ENCODE data around the gene PCBP2. TPM values are rescaled to one million over a fixed set of nuclear protein-coding genes. Genes with fewer than 3 reads are reported as not detected.

PCBP2 gene
- total RNA-seq, 2 experiments from 2014 or later = 1,085 to 1,132 TPM

DNA sequence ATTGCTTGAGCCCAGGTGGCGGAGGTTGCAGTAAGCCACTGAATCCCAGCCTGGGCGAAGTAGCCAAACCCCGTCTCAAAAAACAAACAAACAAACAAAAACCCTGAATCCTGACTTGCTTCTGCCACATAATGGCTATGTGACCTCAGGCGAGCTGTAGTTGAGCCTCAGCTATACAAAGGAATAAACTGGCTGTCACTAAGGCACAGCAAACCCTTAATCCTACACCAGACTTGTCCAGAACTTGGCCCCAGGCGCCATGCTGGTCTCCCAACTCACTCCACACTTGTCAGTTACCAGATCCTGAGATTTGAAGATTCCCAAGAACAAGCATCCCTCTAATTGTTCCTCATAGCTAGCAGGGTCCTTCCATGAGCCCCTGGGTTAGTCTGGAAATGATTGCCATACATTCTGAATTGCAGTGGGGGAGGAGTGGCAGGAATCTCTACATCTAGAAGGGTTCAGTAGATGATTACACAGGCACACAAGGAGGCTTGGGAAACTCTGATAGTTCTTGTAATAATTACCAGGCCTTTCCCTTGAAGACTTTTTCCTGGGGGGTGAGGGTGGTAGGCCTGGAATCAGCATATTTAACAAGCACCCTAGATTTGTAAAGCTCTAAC, 37.5 kb downstream of the PCBP2 start:
- H3K4me3 Mint-ChIP-seq = no peak overlapping the region
- intact Hi-C loops (cut with micrococcal nuclease) = no loop called here
- H3K9me3 Mint-ChIP-seq = no peaks in the 10 kb centered on the region
- H3K36me3 Mint-ChIP-seq (ENCODE audit: low read depth) = peaks cover 6% of the 10 kb centered on the region
- H3K27ac Mint-ChIP-seq = no peak overlapping the region
- H3K4me1 Mint-ChIP-seq (ENCODE audit: low read depth) = peaks cover 19% of the 10 kb centered on the region
- DNase-seq = no peak
- CTCF ChIA-PET = interaction anchor here (1.1 kb wide), 1 partner anchor 19 kb away, joined by 4 read pairs; no protein-coding TSS in a partner anchor
- no peaks in the 10 kb centered on the region for H3K27me3 Mint-ChIP-seq (ENCODE audit: low read depth)

GRCh38 chr12:53492188-53492587, 40.3 kb downstream of the PCBP2 start:
- DNase-seq = no peak
- H3K36me3 Mint-ChIP-seq (ENCODE audit: low read depth) = peaks cover 3% of the 10 kb centered on the region
- no peaks in the 10 kb centered on the region for H3K9me3 Mint-ChIP-seq
- H3K4me3 Mint-ChIP-seq = peak overlapping the region; percentile 88
- peak overlapping the region; percentile 36 for H3K27ac Mint-ChIP-seq
- intact Hi-C loops (cut with micrococcal nuclease) = no loop called here
- H3K27me3 Mint-ChIP-seq (ENCODE audit: low read depth) = no peaks in the 10 kb centered on the region
- CTCF ChIA-PET = interaction anchor here (0.7 to 3.6 kb wide), 5 partner anchors 10 to 1218 kb away, joined by 3 to 16 read pairs (median 4); partner anchors contain the start of gene PRR13
- H3K4me1 Mint-ChIP-seq (ENCODE audit: low read depth) = peaks cover 24% of the 10 kb centered on the region

GRCh38 chr12:53492830-53493609, 41.1 kb downstream of the PCBP2 start:
- peak; percentile 90 for DNase-seq
- Mint-ChIP-seq H3K27ac (peak overlapping the region; percentile 81), H3K4me3 (peak overlapping the region; percentile 88), H3K36me3 (ENCODE audit: low read depth) (no peaks in the 10 kb centered on the region), H3K4me1 (ENCODE audit: low read depth) (peaks cover 26% of the 10 kb centered on the region), H3K9me3 (no peaks in the 10 kb centered on the region), H3K27me3 (ENCODE audit: low read depth) (no peaks in the 10 kb centered on the region)
- intact Hi-C loops (cut with micrococcal nuclease) = loop anchor here (1.0 kb wide), 3 partner anchors 8 to 52 kb away; partner anchors contain the start of genes PRR13 and TARBP2
- CTCF ChIA-PET = interaction anchor here (0.9 to 3.6 kb wide), 4 partner anchors 10 to 172 kb away, joined by 4 to 16 read pairs (median 5); partner anchors contain the start of gene AAAS

DNA sequence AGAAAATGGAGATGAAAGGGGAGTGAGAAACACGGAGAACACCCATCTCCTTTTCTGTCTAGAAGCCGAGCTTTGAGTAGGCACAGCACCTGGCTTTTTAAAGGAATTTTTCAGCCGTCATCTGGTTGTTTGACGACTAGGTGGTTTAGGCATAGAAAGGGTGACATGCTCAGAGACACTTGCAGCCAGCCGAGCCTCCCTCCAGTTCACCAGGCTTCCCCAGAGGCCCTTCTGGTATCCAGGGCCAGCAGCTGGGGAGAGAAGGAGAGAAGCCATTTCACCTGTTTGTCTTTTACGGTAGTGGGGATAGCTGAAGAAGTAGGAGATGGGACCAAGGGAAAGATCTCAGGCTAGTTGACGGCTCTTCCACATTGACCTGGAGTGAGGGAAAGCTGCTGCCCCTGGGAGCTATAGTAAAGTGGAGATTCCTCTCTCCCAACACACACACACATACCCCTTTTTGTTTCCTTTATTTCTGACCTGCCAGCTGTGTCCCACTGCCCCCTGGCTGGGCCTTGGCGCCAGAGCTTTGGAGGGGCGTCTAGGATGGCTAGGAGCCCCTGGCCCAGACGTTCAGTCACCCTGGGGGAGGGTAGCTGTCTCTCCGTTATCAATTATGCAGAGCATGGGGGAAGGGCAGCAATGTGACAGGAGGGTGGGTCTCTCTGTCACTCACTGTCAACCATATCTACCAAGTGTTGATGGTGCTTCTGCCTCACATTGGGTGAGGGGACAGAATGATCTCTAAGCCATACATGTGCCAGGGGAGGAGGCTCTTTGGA, 41.9 kb downstream of the PCBP2 start:
- CTCF ChIA-PET = interaction anchor here (0.6 to 3.6 kb wide), 5 partner anchors 11 to 173 kb away, joined by 4 to 16 read pairs (median 5); partner anchors contain the start of gene AAAS
- no peak for DNase-seq
- Mint-ChIP-seq H3K4me1 (ENCODE audit: low read depth) (peaks cover 34% of the 10 kb centered on the region), H3K27me3 (ENCODE audit: low read depth) (no peaks in the 10 kb centered on the region), H3K9me3 (no peaks in the 10 kb centered on the region), H3K27ac (peak overlapping the region; percentile 81), H3K4me3 (peak overlapping the region; percentile 88), H3K36me3 (ENCODE audit: low read depth) (no peaks in the 10 kb centered on the region)
- intact Hi-C loops (cut with micrococcal nuclease) = loop anchor here (1.0 kb wide), 3 partner anchors 8 to 52 kb away; partner anchors contain the start of genes PRR13 and TARBP2

GRCh38 chr12:53495903-53496751, 44.2 kb downstream of the PCBP2 start:
- CTCF ChIA-PET = interaction anchor here (0.7 to 2.6 kb wide), 2 partner anchors 12 to 19 kb away, joined by 3 to 15 read pairs; no protein-coding TSS in a partner anchor
- H3K36me3 Mint-ChIP-seq (ENCODE audit: low read depth) = no peaks in the 10 kb centered on the region
- no peaks in the 10 kb centered on the region for H3K27me3 Mint-ChIP-seq (ENCODE audit: low read depth)
- H3K9me3 Mint-ChIP-seq = no peaks in the 10 kb centered on the region
- H3K4me3 Mint-ChIP-seq = no peak overlapping the region
- no peak overlapping the region for H3K27ac Mint-ChIP-seq
- DNase-seq = no peak
- peaks cover 43% of the 10 kb centered on the region for H3K4me1 Mint-ChIP-seq (ENCODE audit: low read depth)
- intact Hi-C loops (cut with micrococcal nuclease) = no loop called here

DNA sequence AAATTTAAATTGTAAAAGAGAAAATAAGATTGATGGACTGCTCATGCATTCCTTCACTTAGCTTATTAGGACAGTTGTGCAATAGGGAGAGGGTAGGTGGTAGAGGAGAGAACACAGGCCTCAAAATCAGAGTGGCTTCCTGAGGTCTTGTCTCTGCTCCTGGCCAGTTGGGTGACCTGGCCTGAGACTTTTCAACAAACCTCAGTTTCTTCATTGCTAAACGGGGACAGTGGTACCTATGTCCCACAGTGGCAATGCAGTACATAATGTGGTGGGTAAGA, 44.8 kb downstream of the PCBP2 start:
- no peak overlapping the region for H3K27ac Mint-ChIP-seq
- no peaks in the 10 kb centered on the region for H3K36me3 Mint-ChIP-seq (ENCODE audit: low read depth)
- intact Hi-C loops (cut with micrococcal nuclease) = no loop called here
- H3K9me3 Mint-ChIP-seq = no peaks in the 10 kb centered on the region
- H3K27me3 Mint-ChIP-seq (ENCODE audit: low read depth) = no peaks in the 10 kb centered on the region
- no peak overlapping the region for H3K4me3 Mint-ChIP-seq
- CTCF ChIA-PET = interaction anchor here (0.7 to 2.6 kb wide), 2 partner anchors 12 to 20 kb away, joined by 3 to 15 read pairs; no protein-coding TSS in a partner anchor
- no peak for DNase-seq
- H3K4me1 Mint-ChIP-seq (ENCODE audit: low read depth) = peaks cover 43% of the 10 kb centered on the region

DNA sequence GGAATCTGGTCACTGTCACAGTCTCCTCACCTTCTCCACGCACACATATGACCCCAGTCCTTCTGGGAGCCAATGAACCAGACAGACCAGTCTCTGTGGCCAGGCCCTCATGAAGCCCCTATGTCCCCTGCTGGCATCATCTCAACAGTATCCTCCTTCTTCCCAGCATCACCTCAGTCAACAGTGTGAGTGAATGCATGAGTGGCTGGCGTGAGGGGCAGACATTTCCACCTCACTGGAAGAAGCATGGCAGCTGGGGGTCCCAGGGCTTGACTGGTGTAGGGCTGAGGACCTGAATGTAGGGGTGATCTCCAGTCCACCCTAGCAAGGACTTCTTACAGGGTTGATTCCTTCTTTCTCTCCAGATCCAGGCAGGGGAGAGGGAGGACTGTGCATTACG, 45.6 kb downstream of the PCBP2 start:
- intact Hi-C loops (cut with micrococcal nuclease) = no loop called here
- no peaks in the 10 kb centered on the region for H3K27me3 Mint-ChIP-seq (ENCODE audit: low read depth)
- H3K4me1 Mint-ChIP-seq (ENCODE audit: low read depth) = peaks cover 45% of the 10 kb centered on the region
- H3K4me3 Mint-ChIP-seq = no peak overlapping the region
- no peaks in the 10 kb centered on the region for H3K9me3 Mint-ChIP-seq
- H3K27ac Mint-ChIP-seq = no peak overlapping the region
- DNase-seq = no peak
- CTCF ChIA-PET = interaction anchor here (0.6 to 2.6 kb wide), 2 partner anchors 11 to 381 kb away, joined by 3 to 15 read pairs; no protein-coding TSS in a partner anchor
- no peaks in the 10 kb centered on the region for H3K36me3 Mint-ChIP-seq (ENCODE audit: low read depth)

DNA sequence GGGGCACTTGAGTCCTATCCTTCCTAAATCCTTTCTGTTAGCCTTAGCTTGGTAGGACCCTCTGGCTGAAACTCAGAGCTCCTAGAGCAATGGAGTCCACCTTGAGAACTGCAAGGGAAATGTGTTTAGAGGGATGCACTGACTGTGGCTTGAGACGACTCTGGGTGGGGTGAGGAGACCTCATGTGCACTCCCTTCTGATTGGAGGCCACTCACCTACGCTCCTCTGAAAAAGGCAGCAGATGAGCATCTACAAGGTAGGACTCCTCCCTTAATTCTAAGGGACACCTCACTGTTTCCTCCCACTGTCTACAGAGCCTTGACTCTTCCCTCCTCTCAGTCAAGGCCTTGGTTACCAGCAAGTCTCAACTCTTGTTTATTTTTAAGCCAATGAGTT, 46.3 kb downstream of the PCBP2 start:
- Mint-ChIP-seq H3K4me1 (ENCODE audit: low read depth) (peaks cover 42% of the 10 kb centered on the region), H3K27ac (peak overlapping the region; percentile 61), H3K36me3 (ENCODE audit: low read depth) (no peaks in the 10 kb centered on the region), H3K9me3 (no peaks in the 10 kb centered on the region), H3K27me3 (ENCODE audit: low read depth) (no peaks in the 10 kb centered on the region), H3K4me3 (peak overlapping the region; percentile 81)
- intact Hi-C loops (cut with micrococcal nuclease) = no loop called here
- no peak for DNase-seq
- CTCF ChIA-PET = interaction anchor here (0.6 to 2.6 kb wide), 5 partner anchors 10 to 290 kb away, joined by 3 to 15 read pairs (median 4); partner anchors contain the start of gene SP1

DNA sequence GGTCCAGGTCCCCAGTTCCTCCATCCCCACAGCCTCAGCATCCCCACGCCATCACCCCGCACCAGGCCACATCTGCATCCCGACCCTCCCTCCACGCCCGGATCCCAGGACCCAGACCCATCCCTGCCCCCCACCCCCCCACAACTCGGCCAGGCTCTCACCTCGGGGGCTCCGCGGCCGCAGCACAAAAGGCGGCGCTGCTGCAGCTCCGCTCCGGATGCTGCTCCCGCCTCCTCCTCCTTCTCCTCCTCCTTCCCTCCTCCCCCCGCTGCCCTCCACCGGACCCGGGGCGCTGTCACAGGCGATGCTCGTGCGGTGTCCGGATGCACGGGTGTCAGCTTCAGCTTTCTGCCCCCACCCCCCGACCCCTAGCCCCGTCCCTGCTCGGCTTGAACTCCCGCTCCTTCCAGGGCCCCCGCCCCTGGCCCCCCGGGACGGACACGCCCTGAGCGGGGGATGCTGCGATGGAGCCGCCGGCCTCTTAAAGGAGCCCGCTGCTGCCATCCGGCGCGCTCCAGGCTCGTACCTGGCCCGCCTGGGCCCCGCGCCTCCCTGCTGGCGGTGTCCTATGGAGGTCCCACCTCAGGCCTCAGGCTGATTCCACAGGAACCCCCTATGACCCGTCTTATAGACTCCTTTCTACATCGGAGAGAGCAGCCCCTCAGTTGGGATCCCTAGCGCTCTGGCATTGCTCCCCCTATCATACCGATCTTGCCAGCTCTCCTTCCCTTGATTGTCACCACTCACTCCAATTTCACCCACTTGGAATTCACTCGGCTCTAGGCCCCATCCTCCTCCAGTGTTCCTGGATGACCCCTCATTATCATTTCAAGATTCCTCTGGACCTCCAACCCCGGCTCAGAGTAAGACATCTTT, 47.6 kb downstream of the PCBP2 start, which contains the start of gene MAP3K12:
TSS of gene MAP3K12 (minus strand) at position 193 of the 876 bp plus-strand sequence. CDS start 12,067 bp downstream, outside the sequence.
- peaks cover 39% of the 10 kb centered on the region for H3K4me1 Mint-ChIP-seq (ENCODE audit: low read depth)
- H3K36me3 Mint-ChIP-seq (ENCODE audit: low read depth) = no peaks in the 10 kb centered on the region
- H3K9me3 Mint-ChIP-seq = no peaks in the 10 kb centered on the region
- peak within 1 kb of the TSS; percentile 96 for H3K27ac Mint-ChIP-seq
- intact Hi-C loops (cut with micrococcal nuclease) = loop anchor here (1.0 to 5.0 kb wide), 10 partner anchors 48 to 493 kb away; partner anchors contain the start of genes CALCOCO1, EIF4B, IGFBP6 and ITGB7
- DNase-seq = peak; percentile 71
- H3K4me3 Mint-ChIP-seq = peak within 1 kb of the TSS; percentile 81
- H3K27me3 Mint-ChIP-seq (ENCODE audit: low read depth) = no peaks in the 10 kb centered on the region
- CTCF ChIA-PET = interaction anchor here (0.6 to 2.8 kb wide), 6 partner anchors 9 to 674 kb away, joined by 3 to 25 read pairs (median 6); partner anchors contain the start of genes AAAS and ATP5MC2

GRCh38 chr12:53500142-53500775, 48.4 kb downstream of the PCBP2 start:
- peak overlapping the region; percentile 96 for H3K27ac Mint-ChIP-seq
- peak; percentile 40 for DNase-seq
- peaks cover 41% of the 10 kb centered on the region for H3K4me1 Mint-ChIP-seq (ENCODE audit: low read depth)
- H3K27me3 Mint-ChIP-seq (ENCODE audit: low read depth) = no peaks in the 10 kb centered on the region
- H3K9me3 Mint-ChIP-seq = no peaks in the 10 kb centered on the region
- peak overlapping the region; percentile 81 for H3K4me3 Mint-ChIP-seq
- CTCF ChIA-PET = interaction anchor here (0.6 to 2.8 kb wide), 10 partner anchors 9 to 673 kb away, joined by 3 to 25 read pairs (median 4); partner anchors contain the start of genes AAAS and ATP5MC2
- H3K36me3 Mint-ChIP-seq (ENCODE audit: low read depth) = no peaks in the 10 kb centered on the region
- intact Hi-C loops (cut with micrococcal nuclease) = loop anchor here (1.0 to 5.0 kb wide), 10 partner anchors 49 to 494 kb away; partner anchors contain the start of genes CALCOCO1, EIF4B, IGFBP6 and ITGB7
